22Rv1 (cell line): ENCODE measurements around the gene CLSTN3.

Experiments
- ZFX ChIP-seq: fragments of 450-650 bp; IDR thresholded peaks from 2 replicates; pipeline ENCODE4 v1.6.1; 2017; ENCODE audit warnings: antibody characterized with exemption, borderline replicate concordance
- TF ChIP-seq, protein P1 (sequence below): fragments of 450-650 bp; IDR thresholded peaks from 2 replicates; pipeline ENCODE4 v1.5.1; 2017; ENCODE audit warnings: mild to moderate bottlenecking

GRCh38 chr12:7121324-7121723 is 8.8 kb upstream of the CLSTN3 start:
- TF ChIP-seq, protein P1, sequence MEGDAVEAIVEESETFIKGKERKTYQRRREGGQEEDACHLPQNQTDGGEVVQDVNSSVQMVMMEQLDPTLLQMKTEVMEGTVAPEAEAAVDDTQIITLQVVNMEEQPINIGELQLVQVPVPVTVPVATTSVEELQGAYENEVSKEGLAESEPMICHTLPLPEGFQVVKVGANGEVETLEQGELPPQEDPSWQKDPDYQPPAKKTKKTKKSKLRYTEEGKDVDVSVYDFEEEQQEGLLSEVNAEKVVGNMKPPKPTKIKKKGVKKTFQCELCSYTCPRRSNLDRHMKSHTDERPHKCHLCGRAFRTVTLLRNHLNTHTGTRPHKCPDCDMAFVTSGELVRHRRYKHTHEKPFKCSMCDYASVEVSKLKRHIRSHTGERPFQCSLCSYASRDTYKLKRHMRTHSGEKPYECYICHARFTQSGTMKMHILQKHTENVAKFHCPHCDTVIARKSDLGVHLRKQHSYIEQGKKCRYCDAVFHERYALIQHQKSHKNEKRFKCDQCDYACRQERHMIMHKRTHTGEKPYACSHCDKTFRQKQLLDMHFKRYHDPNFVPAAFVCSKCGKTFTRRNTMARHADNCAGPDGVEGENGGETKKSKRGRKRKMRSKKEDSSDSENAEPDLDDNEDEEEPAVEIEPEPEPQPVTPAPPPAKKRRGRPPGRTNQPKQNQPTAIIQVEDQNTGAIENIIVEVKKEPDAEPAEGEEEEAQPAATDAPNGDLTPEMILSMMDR = no peak
- no peak for TF ChIP-seq ZFX
